CD4-positive, alpha-beta T cell treated with Interleukin-12 subunit alpha and Interleukin-12 subunit beta, for 1 hour (primary cell): ENCODE results near the gene METRNL.

Experiments used
- DNase-seq: peaks from one replicate; pipeline ENCODE4 v3.0.0-alpha.2; 2020

The METRNL gene

DNA sequence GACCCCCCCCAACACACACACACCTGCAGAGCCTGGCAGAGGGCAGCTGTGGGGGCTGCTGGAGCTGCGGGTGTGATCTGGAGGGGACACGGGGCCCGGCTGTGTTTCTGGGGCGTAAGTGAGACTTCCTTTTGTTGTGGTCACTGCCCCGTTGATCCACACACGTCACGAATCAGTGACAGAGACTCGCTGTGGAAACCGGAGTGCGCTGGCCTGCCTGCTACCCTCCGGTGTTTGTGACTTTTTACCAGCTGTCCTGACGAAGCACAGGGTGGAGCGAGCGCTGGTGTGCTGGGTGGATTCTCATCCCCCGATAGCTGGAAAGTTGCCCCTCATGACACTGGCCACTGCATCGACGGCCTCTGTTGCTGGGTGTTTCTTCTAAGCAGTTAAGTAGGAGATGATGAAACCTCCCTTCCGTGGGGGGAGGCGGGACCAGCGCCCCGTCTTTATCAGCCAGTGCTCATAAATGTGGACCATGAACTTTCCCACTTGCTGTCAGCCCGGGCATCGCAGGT, 2.3 kb downstream of the METRNL start:
- DNase-seq, result peak; percentile 48

DNA sequence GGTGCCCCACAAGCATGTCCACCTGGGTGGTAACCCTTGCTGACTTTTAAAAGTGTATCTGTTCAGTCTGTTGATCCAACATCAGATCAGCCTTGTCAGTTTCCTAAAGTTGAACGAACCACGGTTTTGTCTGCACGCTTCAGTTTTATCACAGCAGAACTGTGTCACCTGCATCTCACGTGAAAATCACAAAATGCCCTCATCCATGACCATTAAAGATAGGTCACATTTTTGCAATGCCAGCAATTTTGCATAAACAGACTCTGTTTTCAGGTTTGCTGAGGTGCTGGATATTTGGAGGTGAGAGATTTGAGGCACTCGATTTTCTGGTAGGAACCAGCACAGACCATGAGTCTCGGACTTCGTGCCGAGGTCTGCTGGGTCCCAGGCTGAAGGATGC, 3.0 kb downstream of the METRNL start:
- no peak for DNase-seq

DNA sequence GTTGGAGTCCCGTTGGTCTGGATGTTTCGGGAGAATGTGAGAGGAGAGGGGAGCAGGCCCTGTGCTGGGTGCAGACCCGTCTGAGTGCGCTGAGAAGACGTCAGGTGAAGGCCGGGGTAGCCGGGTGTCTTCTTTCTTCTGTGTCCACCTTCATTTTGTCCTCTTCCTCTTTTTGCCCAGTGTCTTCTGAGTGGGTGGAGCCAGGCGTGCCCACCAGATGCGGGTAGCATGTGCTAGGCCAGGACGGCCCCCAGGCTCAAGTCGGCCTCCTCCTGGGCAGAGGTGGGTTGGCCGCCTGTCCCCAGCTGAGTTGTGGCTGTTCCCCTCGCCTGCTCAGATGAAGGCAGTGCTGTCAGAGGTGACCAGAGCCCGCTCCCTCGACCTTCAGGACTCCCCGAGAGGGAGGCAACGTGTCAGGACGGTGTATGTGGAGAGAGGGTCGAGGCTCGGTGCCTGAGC, 3.5 kb downstream of the METRNL start:
- DNase-seq, result no peak

DNA sequence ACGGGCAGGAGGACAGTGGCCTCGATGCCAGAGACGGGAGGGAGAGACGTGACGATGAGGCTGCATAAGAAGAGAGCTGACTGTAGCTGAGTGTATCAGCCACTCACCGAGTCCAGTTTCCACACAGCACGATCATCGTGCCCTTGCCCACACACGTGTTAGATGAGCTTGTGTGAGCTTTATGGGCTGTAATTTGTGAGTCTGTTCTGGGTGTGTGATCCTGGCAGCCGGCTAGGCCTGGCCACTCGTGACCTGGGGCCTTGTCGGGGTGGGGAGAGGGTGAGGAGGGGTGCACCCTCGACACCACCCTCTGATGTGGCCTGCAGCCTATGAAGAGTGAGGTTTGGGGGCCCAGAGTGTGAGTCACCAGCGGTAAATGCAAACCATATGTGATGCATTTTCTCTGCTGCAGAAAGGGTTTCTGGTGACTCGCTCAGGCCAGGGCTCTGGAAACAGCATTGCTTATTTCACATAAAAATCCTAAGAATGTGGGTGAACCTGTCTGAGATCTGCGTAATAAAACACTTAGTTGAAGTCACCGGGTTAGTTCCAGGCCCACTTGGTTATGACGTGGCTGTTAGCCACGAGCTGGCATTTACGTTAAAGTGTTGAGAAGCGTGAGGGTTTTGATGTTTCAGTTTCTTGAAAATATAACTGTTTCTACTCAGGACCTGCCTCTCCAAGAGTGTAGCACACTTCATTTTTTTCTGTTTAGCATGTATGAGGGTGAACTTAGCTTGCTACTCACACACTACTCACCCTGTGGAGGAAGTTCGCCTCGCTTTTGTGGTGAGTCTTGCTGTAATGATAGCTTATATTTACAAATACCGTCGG, 4.2 kb downstream of the METRNL start:
- DNase-seq, result peak; percentile 64

DNA sequence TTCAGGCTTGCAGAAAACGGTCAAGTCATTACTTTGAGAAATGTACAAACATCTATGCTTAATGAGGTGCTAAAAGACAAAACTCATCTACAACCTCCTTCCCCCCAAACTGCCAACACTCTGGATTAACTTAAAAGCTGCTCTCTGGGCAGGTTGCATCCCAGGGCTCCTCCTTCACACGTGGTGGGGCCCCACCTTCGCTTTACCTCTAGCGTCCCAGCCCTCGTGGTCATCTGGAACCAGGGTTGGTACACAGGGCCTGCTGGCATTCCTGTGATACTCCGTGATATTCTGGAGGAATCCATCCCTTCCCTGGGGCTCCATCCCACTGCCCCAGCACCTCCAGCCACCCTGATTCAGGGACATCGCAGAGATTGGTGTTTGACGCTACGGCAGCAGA, 4.8 kb downstream of the METRNL start:
- DNase-seq, result no peak

DNA sequence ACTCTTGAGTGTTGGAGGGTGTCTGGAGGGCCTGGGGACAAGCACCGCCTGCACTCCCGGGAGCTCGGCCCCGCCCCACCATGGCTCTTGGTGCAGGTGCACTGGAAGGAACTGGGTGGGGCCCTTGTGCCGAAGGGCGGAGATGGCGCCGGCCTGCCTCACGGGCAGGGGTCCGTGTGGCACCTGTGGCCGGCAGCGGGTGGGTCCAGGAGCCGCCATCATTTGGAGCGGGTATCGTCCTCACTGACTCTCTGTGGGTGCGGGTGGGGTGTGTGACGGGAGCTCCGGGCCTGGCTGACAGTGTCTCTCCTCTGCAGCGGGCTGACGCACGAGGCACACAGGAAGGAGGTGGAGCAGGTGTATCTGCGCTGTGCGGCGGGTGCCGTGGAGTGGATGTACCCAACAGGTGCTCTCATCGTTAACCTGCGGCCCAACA, 5.2 kb downstream of the METRNL start:
- no peak for DNase-seq

DNA sequence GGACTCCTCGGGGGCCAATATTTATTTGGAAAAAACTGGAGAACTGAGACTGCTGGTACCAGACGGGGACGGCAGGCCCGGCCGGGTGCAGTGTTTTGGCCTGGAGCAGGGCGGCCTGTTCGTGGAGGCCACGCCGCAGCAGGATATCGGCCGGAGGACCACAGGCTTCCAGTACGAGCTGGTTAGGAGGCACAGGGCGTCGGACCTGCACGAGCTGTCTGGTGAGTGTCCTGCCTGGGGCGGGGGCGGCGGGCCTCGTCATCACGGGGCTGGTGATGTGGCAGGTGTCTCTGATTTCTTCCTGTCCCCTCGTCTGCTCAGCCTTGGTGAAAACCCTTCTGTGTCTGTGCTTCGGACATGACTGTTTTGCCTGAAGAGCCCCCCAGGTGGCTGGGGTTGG, 5.7 kb downstream of the METRNL start:
- DNase-seq, result no peak

DNA sequence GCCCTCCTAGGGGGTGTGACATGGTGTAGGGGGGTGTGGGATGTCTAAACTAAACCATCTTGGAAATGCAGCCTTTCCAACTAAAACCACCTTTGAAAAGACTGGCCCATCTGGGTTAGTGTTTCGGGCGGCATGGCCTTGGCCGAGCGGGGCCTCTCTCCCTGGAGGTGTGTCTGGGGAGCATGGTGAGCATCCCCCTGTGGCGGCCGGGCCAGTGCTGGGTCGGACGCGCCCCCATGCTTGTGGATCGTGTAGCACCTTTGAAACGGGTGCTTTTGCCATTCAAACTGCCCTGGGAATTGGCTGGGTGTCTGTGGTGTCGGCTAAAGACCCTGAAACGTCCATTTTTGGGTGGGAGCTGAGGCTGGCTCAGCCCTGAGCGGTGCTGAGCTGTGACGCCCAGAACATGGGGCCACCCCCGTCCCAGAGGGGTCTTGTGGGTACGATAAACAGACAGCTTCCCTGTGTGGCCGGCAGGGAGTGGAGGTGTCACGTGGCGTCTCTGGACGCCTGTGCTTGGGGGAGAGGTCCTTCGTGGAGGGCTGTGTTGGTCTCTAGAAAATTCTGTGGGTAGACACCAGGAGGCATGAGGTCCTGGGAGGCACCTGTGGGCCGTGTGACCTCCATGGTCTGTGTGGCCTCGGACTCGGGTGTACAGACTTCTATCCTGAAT, 6.3 kb downstream of the METRNL start:
- DNase-seq, result no peak

DNA sequence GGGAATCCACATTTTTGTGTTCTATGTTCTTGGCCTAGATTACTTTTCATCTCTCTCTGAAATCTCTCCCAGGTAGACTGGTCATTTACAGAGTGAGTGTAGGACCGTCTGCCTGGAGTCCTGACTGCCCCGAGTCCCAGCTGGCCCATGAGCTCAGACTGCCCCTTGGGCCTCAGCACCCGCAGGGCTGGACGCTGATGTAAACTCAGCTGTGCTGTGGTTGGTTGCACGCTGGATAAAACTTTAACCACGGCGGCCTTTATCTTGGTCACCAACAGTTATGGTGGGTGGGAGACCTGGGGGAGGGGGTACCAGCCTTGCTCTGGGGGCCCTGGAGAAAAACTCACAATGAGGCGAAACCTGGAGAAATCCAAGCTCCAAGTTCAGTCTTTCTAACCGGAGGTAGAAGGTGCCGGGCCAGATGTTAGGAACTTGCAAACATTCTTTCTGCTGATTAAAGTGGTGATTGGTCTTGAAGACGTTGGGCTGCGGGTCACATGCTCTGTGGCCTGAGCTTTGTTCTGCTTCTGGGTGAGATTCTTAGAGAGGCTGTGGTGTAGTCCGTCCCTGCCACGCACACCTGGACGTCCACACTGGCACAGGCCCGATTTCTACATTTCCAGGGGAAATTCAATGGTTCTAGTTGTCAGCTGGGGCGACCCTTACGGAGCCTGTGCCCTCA, 6.9 kb downstream of the METRNL start:
- no peak for DNase-seq

DNA sequence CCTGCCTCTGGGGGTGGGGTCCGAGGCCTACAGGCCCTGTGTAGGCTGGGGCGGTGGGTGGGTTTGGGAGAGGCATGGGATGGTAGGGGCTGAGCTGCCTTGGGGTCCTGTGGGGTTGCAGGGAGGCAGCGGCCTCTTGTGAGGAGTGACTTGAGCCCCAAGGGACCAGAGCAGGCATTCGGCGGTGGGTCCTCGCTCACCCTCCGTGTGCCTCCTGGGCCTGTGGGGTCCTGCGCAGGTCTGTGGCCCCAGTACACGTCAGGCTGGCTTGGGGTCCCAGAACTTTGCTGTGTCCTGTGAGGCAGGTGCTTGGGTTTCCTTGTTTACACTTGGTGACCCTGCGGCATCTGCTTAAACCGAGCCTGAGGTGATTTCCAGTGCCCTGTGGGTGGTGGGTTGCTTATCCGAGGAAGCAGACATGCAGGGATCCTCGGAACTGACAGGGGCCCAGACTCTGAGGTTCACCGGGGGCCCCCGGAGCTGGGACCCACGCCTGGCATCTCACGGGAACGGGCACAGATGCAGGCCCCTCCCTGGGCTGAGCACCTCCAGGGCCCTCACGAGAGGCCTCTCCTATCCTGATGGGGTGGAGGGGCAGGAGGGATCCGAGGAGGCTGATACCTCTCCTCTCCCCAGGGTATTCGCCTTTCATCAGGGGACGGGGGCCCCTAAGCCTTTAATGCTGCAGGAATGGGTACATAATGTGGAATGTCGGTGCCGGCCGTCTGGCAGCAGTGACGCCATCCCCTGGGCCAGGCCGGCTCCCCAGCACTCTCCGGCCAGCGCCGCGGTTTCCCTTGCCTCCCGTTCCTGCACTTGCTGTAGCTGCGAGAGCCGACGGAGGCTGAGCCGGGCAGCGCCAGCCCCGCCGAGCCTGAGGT, 7.7 kb downstream of the METRNL start:
- DNase-seq, result no peak

DNA sequence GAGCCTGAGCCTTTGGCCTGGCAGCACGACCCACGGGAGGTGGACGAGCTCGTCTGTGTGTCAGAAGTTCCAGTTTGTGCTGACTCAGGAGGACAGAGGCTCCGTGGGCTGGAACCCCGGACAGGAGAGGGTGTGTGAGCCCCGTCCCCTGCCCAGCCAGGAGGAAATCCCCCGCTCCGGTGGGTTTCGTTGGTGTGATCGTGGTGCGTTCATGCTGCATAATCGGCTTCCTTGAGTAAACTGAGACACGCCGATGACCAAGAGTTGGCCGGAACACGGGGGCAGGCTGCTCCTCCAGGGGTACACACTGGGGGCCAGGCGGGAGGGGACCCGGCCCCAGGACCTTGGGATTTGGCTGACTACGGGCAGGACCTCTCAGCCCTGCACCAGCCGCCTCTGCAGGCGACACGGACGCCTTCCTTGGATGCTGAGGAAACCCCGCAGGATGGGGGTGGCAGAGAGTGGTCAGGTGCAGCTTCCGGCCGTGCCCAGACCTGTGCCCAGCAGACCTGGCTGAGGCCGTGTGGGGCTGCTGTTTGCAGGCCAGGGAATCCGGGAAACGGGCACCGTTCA, 8.5 kb downstream of the METRNL start:
- DNase-seq, result no peak

DNA sequence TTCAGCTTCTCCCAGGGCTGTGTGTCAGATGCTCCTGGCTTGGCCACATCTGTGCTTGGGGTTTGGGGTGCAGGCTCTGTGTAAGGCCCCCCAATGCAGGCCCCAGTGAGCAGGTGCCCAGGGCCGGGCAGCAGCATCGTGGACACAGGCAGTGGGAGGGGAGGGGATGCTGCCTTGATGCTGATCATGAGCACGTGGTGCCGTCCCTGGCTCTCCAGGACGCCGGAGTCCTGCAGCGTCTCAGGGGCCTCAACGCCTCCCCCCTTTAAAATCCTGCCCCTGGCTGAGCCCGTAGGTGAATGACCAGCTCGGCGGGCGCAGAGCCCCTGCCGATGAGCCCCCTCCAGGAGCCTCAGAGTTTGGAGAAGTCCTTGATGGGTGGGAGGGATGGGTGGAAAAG, 9.0 kb downstream of the METRNL start:
- no peak for DNase-seq

DNA sequence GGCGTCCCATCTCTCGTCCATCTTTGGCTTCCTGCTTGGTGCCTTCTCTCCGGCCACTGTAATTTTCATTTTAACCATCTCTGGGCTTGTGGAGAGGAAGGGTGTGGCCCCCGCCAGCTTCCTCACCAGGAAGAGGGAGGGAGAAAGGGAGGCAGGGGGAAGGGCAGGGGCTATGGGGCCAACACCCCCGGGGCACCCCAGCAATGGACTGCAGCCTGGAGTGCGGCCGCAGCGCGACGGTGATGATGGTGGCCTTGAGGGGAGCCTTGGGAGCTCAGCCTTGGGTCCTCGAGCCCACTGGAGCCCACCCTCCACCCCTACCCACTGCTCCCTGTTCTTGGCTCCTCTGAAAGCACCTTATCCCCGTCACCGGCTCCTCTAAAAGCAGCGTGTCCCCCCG, 9.5 kb downstream of the METRNL start:
- no peak for DNase-seq

DNA sequence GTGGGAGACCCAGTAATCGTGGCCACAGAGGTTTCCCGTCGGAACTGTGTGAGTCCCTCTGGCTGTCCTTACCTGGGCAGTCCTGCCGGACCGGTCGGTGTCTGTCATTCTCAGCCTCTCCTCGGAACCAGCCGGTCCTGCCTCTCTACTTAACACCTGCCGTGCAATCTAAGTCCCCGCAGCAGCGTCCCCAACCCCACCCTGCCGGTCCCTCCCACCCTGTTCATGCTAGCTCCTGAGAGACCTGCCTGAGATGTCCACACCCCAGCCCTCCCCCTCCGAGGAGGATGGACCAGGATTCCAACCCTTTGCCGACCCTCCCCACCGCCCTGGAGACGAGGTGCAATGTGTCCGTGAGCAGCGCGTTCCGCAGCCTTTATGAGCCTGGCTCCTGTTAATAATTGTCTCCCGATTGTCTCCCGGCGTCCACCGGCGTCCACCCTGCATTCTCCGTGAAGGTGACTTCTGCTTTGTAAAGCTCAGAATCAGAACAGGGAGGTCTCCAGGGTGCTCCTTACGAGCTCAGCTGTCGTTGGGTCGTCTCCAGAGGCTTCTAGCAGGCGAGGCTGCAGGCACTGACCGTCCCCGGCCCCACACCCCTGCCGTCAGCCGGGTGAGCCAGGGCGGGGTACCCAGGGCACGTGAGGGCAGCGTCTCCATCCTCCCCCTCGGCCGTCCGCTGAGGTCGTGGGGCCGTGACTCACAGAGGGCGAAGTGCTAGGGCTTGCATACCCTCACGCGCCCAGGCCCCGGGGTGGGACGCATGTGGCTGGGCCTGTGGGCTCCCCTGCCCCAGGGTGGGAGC, 10.1 kb downstream of the METRNL start:
- no peak for DNase-seq

DNA sequence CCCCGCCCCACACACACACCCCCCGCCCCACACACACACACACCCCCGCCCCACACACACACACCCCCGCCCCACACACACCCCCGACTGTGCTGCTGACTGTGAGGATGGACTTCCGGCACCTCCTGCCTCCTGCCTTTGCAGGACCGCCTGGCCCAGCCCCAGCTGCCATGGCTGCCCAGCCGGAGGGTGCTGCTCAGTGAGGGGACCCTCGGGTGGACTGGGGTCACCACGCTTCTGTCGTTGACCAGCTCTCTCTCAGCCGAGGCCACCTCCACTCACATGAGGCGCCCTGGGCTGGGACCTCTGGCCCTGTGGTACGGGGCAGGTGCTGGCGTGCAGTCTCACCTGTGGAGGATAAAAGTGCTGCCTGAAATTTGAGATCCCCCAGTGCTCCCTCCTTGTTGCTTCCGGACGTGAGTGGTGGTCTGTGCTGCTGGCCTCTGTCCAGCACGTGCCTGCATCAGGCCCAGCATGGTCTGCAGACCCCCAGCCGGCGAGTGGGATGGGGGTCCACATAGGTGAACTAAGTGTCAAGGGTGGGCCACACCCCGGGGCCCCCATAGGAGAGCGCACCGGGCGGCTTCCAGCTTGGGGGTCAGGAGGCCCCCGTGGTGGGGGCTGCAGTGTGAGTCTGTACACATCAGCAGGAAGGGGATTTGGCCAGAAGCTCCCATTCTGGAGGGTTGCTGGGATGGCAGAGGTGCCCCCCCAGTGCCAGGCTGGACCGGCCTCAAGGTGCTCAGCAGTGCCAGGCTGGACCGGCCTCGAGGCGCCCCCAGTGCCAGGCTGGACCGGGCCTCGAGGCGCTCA, 11.2 kb downstream of the METRNL start:
- DNase-seq, result no peak

DNA sequence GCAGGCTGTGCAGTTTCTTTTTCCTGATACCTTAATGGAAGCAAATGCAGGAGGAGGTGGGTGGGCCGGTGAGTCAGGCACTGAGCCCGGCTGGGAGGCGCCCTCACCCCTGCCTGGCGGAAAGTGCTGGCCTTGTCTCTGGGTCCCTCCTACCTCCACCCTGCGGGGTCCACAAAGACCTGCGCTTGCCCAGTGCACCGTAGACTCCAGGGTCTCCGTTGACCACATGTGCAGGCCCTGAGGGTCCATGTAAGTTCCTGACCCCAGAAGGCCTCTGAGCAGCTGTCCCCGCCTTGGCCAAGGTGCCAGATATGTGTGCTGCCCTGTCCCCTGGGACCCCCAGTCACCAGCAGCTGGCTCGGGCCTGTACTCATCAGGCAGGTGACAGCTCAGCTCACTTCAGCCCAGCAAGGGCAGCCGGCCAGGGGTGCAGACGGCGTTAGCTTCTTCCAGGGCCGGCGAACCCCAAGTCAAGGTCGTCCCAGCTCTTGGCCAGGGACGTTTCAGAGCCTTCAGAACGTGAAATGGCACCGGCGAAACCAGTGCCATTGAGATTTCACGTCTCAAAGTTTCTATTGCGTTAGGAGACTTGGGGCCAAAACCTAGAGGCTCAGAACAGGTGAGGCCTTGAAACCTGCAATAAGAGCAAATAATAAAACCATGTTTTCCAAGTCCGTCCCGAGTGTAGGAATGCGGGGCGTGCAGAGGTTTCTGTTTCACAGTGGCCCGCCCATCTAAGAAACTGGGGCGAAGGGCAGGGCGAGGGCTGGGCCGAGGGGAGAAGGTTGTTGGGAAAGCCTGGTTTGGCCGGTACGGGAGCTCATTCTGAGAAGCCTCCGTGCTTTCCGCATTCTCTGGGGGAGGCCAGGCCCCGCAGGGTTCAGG, 12.1 kb downstream of the METRNL start:
- DNase-seq, result no peak

DNA sequence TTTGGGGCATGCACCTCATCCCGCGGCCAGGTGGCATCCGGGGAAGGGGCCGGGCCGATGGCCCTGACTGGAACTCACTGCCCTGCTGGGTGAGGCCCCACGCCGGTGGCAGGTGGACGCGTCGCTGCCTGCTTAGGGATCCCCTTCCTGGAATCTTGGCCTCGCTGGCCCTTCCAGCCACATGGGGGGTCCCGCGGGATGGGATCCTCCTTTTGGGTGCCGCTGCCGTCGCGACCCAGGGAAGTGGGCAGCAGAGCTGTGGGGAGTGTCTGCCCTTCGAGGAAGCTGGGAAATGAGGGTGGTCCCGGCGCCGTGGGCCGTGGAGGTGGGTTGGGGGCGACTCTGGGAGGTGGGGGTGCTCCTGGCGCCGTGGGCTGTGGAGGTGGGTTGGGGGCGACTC, 12.8 kb downstream of the METRNL start:
- no peak for DNase-seq

DNA sequence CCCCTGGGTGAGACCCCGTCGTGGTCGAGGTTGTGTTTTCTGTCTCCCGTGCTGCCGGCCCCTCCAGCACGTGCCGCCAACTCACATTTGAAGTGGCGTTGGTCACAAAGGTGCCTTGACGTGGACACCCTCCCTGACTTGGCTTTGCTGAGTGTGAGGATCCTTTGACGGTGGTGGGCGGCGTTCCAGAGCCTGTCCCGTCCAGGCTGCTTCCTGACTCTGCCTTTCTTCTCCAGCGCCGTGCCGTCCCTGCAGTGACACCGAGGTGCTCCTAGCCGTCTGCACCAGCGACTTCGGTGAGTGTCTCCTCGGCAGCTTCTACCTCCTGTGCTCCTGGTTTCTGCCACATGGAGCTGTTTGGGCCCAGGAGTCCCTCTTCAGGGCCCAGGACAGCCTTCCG, 13.5 kb downstream of the METRNL start:
- DNase-seq, result no peak

DNA sequence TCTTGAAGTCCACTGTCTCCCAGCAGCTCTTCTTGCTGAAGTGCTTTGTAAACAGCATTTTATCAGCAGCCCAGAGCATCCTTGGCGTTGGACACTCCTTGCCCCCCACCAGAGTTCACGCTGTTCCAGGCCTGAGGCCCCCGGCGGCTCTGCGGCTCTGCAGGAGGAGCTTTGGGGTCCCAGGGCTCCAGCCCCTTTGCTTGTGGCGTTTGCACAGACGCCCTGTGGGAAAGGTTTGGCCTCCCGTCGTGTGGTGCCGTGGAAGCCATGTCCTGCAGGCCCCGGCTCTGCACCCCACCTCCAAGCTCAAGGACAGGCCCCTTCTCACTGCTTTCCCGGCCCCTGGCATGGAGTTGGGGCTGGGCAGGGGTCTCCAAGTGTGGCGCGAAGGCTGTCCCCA, 14.1 kb downstream of the METRNL start:
- no peak for DNase-seq
